T-cell (primary cell): ENCODE data around the gene SLC6A16. TPM values are rescaled to one million over a fixed set of nuclear protein-coding genes. Genes with fewer than 3 reads are reported as not detected.
"Not testable (repeated sequence)": the region's sequence is repeated elsewhere in the genome, so short reads cannot be mapped to it uniquely, and the experiment has no call there.

ENCODE experiments used
- ATAC-seq, 4 experiments: fragments of 200-7000 bp in 3 of 4; fragments of 150-1000 bp in 1 of 4; cut with Tn5 transposase; replicated peaks in 1 of 4; 1 replicate in 3 of 4; 2 replicates in 1 of 4; pipeline ENCODE4 v1.10.0; 2021; ENCODE audit warnings: moderate library complexity in 3 of 4, mild to moderate bottlenecking in 2 of 4, moderate number of reproducible peaks in 1 of 4
- CTCF ChIA-PET, 2 donors: fragments of 300-600 bp; sonication (Branson Sonifier 250); formaldehyde crosslinking; loops; one replicate each; lab custom pipeline; 2022; ENCODE audit warnings: antibody characterized with exemption in 2 of 2; lab: Charles Lee
- POLR2A ChIA-PET, 2 donors: fragments of 300-600 bp; sonication (Branson Sonifier 250); formaldehyde crosslinking; loops; one replicate each; lab custom pipeline; 2022; ENCODE audit warnings: antibody characterized with exemption in 2 of 2; lab: Charles Lee
- DNase-seq, 35 experiments: peaks; one replicate each; pipeline versions ENCODE4 v3.0.0 to v3.0.0-alpha.2; 2013 to 2023
- H3K27ac ChIP-seq: one replicate; pipeline ENCODE4 v1.5.1; 2013; ENCODE audit warnings: low read length
- H3K27me3 ChIP-seq, 2 experiments: replicated peaks in 1 of 2; 1 replicate in 1 of 2; 2 replicates in 1 of 2; pipeline versions ENCODE4 v1.6.1 to v1.7.0; 2013; ENCODE audit warnings: low read length in 1 of 2, mixed read lengths in 1 of 2; ENCODE audit not compliant: control insufficient read depth in 2 of 2, insufficient read depth in 2 of 2; ENCODE audit errors: extremely low read depth in 1 of 2
- H3K36me3 ChIP-seq, 2 donors: 1 replicate in 1 of 2; 2 replicates in 1 of 2; pipeline versions ENCODE4 v1.6.1 to v1.7.0; 2013; ENCODE audit warnings: low read length in 1 of 2; ENCODE audit not compliant: control insufficient read depth in 2 of 2, insufficient read depth in 1 of 2; ENCODE audit errors: extremely low read depth in 1 of 2
- H3K4me1 ChIP-seq, 2 experiments: 1 replicate in 1 of 2; 2 replicates in 1 of 2; pipeline versions ENCODE4 v1.6.1 to v1.7.0; 2013; ENCODE audit warnings: low read length in 2 of 2, mixed read lengths in 1 of 2; ENCODE audit not compliant: insufficient read depth in 2 of 2, control insufficient read depth in 1 of 2; ENCODE audit errors: extremely low read depth in 1 of 2
- H3K4me3 ChIP-seq, 2 donors: 1 replicate in 1 of 2; 2 replicates in 1 of 2; pipeline versions ENCODE4 v1.5.1 to v1.7.0; 2013; ENCODE audit warnings: mild to moderate bottlenecking in 2 of 2, low read length in 1 of 2, moderate library complexity in 1 of 2; ENCODE audit not compliant: control insufficient read depth in 1 of 2; ENCODE audit errors: extremely low read depth in 1 of 2
- H3K9me3 ChIP-seq: 2 replicates; pipeline ENCODE4 v1.7.0; 2013
- H3K27ac Mint-ChIP-seq, 2 donors: one replicate each; pipeline ENCODE4 v1.8.0; 2020 to 2021; ENCODE audit warnings: mild to moderate bottlenecking in 2 of 2, mixed read lengths in 2 of 2
- H3K27me3 Mint-ChIP-seq, 2 donors: one replicate each; pipeline ENCODE4 v1.8.0; 2021 to 2022; ENCODE audit warnings: mixed read lengths in 2 of 2
- H3K36me3 Mint-ChIP-seq: one replicate; pipeline ENCODE4 v1.8.0; 2021; ENCODE audit warnings: mixed read lengths
- H3K4me1 Mint-ChIP-seq, 3 donors: one replicate each; pipeline ENCODE4 v1.8.0; 2020 to 2022; ENCODE audit warnings: mixed read lengths in 3 of 3, mild to moderate bottlenecking in 1 of 3
- H3K4me3 Mint-ChIP-seq, 3 donors: one replicate each; pipeline ENCODE4 v1.8.0; 2020 to 2022; ENCODE audit warnings: mild to moderate bottlenecking in 3 of 3, mixed read lengths in 3 of 3, moderate library complexity in 3 of 3
- H3K9me3 Mint-ChIP-seq, 3 donors: one replicate each; pipeline ENCODE4 v1.8.0; 2020 to 2022; ENCODE audit warnings: mixed read lengths in 3 of 3
- WGBS: methylation state at CpG from one replicate; pipeline ENCODE4 v1.1.5; 2013; ENCODE audit warnings: missing lambda C conversion rate; ENCODE audit not compliant: insufficient coverage; 5-methylcytosine and 5-hydroxymethylcytosine counted together
- total RNA-seq, 35 experiments: library from RNA in 6 of 35; stranded (reverse) in 6 of 35; fragments of 120-200 nt in 1 of 35; gene quantifications; one replicate each; pipeline versions ENCODE4 v1.2.1 to v1.2.4 and lab custom pipeline; 2013 to 2026

SLC6A16 gene
- total RNA-seq, 5 donors from 2014 or later (not counting 1 experiment from before 2014, with no cell fraction given), result 5.4 to 8.1 (median 6.4) TPM

- DNase-seq, result no peak
- Mint-ChIP-seq H3K36me3 (no peaks in the 10 kb centered on the region), H3K4me3 (no peak overlapping the region), H3K9me3 (no peaks in the 10 kb centered on the region), H3K27ac (no peak overlapping the region), H3K27me3 (peaks cover 0 to 2% of the 10 kb centered on the region in 2 donors), H3K4me1 (no peaks in the 10 kb centered on the region)
- Histone ChIP-seq H3K27me3 (peaks cover 0 to 3% of the 10 kb centered on the region in 2 experiments), H3K4me1 (no peaks in the 10 kb centered on the region), H3K4me3 (no peak overlapping the region), H3K27ac (no peak overlapping the region), H3K9me3 (no peaks in the 10 kb centered on the region), H3K36me3 (peaks cover 0 to 7% of the 10 kb centered on the region in 2 donors)
- WGBS, result 94% methylated on average over 3 of the region's 3 CpGs
- ChIA-PET POLR2A (no interaction called here), CTCF (no interaction called here)
- no peak for ATAC-seq
Observed at GRCh38 chr19:49290517-49290916, 34.5 kb downstream of the SLC6A16 start.

GRCh38 chr19:49289286-49289685 is 35.7 kb downstream of the SLC6A16 start:
- H3K4me3 ChIP-seq, ATAC-seq, POLR2A ChIA-PET, H3K4me1 ChIP-seq, H3K9me3 Mint-ChIP-seq, H3K27me3 Mint-ChIP-seq, H3K9me3 ChIP-seq, H3K36me3 ChIP-seq, H3K36me3 Mint-ChIP-seq, H3K27ac ChIP-seq, DNase-seq, H3K4me3 Mint-ChIP-seq, H3K4me1 Mint-ChIP-seq, H3K27ac Mint-ChIP-seq, CTCF ChIA-PET: not testable (repeated sequence)
- H3K27me3 ChIP-seq, result peaks cover 0 to 10% of the 10 kb centered on the region in 2 experiments
- no CpG with 5 or more reads among the region's 2 CpGs for WGBS

GRCh38 chr19:49288205-49288604 is 36.8 kb downstream of the SLC6A16 start:
- H3K4me1 Mint-ChIP-seq, H3K27ac Mint-ChIP-seq, H3K9me3 ChIP-seq, DNase-seq, H3K27ac ChIP-seq, H3K4me3 Mint-ChIP-seq, H3K27me3 Mint-ChIP-seq, H3K36me3 ChIP-seq, CTCF ChIA-PET, H3K4me1 ChIP-seq, POLR2A ChIA-PET, H3K36me3 Mint-ChIP-seq, H3K4me3 ChIP-seq, ATAC-seq, H3K9me3 Mint-ChIP-seq: not testable (repeated sequence)
- H3K27me3 ChIP-seq, result peaks cover 0 to 21% of the 10 kb centered on the region in 2 experiments
- 98% methylated on average over 4 of the region's 4 CpGs for WGBS

- Histone ChIP-seq H3K36me3 (no peaks in the 10 kb centered on the region), H3K4me1 (no peaks in the 10 kb centered on the region), H3K27me3 (peaks cover 0 to 24% of the 10 kb centered on the region in 2 experiments), H3K9me3 (no peaks in the 10 kb centered on the region), H3K4me3 (no peak overlapping the region), H3K27ac (no peak overlapping the region)
- WGBS, result no CpG with 5 or more reads among the region's 2 CpGs
- DNase-seq, result no peak
- Mint-ChIP-seq H3K9me3 (no peaks in the 10 kb centered on the region), H3K27me3 (peaks cover 0 to 7% of the 10 kb centered on the region in 2 donors), H3K4me1 (no peaks in the 10 kb centered on the region), H3K27ac (no peak overlapping the region), H3K36me3 (no peaks in the 10 kb centered on the region), H3K4me3 (no peak overlapping the region)
- no peak for ATAC-seq
- CTCF ChIA-PET, result no interaction called here
- POLR2A ChIA-PET, result no interaction called here
Observed at GRCh38 chr19:49287141-49287770, 37.7 kb downstream of the SLC6A16 start.

- no peaks in the 10 kb centered on the region for H3K4me1 ChIP-seq
- peaks cover 0 to 47% of the 10 kb centered on the region in 2 experiments for H3K27me3 ChIP-seq
- no peak overlapping the region for H3K27ac ChIP-seq
- no peak overlapping the region for H3K4me3 ChIP-seq
- peaks cover 0 to 16% of the 10 kb centered on the region in 2 donors for H3K27me3 Mint-ChIP-seq
- no peaks in the 10 kb centered on the region for H3K36me3 Mint-ChIP-seq
- ChIA-PET POLR2A (no interaction called here), CTCF (no interaction called here)
- no peaks in the 10 kb centered on the region for H3K36me3 ChIP-seq
- no peaks in the 10 kb centered on the region for H3K9me3 Mint-ChIP-seq
- ATAC-seq (no peak), DNase-seq (no peak)
- H3K4me1 Mint-ChIP-seq, result no peaks in the 10 kb centered on the region
- no peak overlapping the region for H3K4me3 Mint-ChIP-seq
- H3K27ac Mint-ChIP-seq, result no peak overlapping the region
- H3K9me3 ChIP-seq, result no peaks in the 10 kb centered on the region
- WGBS, result 100% methylated on average over 2 of the region's 13 CpGs
Observed at GRCh38 chr19:49282184-49282583, 42.8 kb downstream of the SLC6A16 start.

- no peaks in the 10 kb centered on the region for H3K9me3 ChIP-seq
- H3K4me3 ChIP-seq, result no peak overlapping the region
- peaks cover 0 to 15% (median 9%) of the 10 kb centered on the region in 3 donors for H3K9me3 Mint-ChIP-seq
- no peak for DNase-seq
- no CpG with 5 or more reads among the region's 4 CpGs for WGBS
- no peaks in the 10 kb centered on the region for H3K36me3 ChIP-seq
- no peaks in the 10 kb centered on the region for H3K27me3 ChIP-seq
- ATAC-seq, result no peak
- no peaks in the 10 kb centered on the region for H3K4me1 Mint-ChIP-seq
- ChIA-PET CTCF (interaction anchor here in 1 of 2 donors (0.6 kb wide), 1 partner anchor 28 kb away, joined by 3 read pairs; no protein-coding TSS in a partner anchor), POLR2A (no interaction called here)
- no peak overlapping the region for H3K27ac ChIP-seq
- no peaks in the 10 kb centered on the region for H3K4me1 ChIP-seq
- peaks cover 10 to 18% of the 10 kb centered on the region in 2 donors for H3K27me3 Mint-ChIP-seq
- no peaks in the 10 kb centered on the region for H3K36me3 Mint-ChIP-seq
- H3K4me3 Mint-ChIP-seq, result no peak overlapping the region
- H3K27ac Mint-ChIP-seq, result no peak overlapping the region
Observed at GRCh38 chr19:49272204-49272603, 52.8 kb downstream of the SLC6A16 start.
